GM20000 (cell line): ENCODE data around the gene GRIK4.

Source experiments
- DNase-seq: peaks from one replicate; pipeline ENCODE4 v3.0.0; 2012; ENCODE audit warnings: low spot score
- CTCF ChIP-seq: IDR thresholded peaks from 2 replicates; pipeline ENCODE4 v1.5.1; 2012; ENCODE audit warnings: mild to moderate bottlenecking, control low read depth; ENCODE audit errors: extremely low read depth, missing control alignments

GRIK4 gene

GRCh38 chr11:120880498-120881175, 369.1 kb downstream of the GRIK4 start:
- DNase-seq = no peak

GRCh38 chr11:120881596-120881995, 370.0 kb downstream of the GRIK4 start:
- TF ChIP-seq CTCF = no peak
- no peak for DNase-seq

More at GRCh38 chr11:120880498-120881175, 369.1 kb downstream of the GRIK4 start:
- TF ChIP-seq CTCF = no peak

GRCh38 chr11:120882175-120882574, 370.6 kb downstream of the GRIK4 start:
- TF ChIP-seq CTCF = no peak
- no peak for DNase-seq

- no peak for TF ChIP-seq CTCF
- DNase-seq = no peak
These were observed 372.0 kb downstream of the GRIK4 start for GRCh38 chr11:120883404-120884080.

- TF ChIP-seq CTCF = no peak
- no peak for DNase-seq
These were observed 372.8 kb downstream of the GRIK4 start for GRCh38 chr11:120884154-120885020.

- DNase-seq = no peak
- no peak for TF ChIP-seq CTCF
These were observed 379.2 kb downstream of the GRIK4 start for GRCh38 chr11:120890609-120891320.
